GM18907 (cell line): ENCODE measurements around the gene TTLL9.

Experiments
- ATAC-seq: cut with Tn5 transposase; IDR thresholded peaks from one replicate; pipeline ENCODE4 v1.9.1; 2021; ENCODE audit warnings: mild to moderate bottlenecking, moderate library complexity; ENCODE audit not compliant: unreplicated experiment

Gene TTLL9

DNA sequence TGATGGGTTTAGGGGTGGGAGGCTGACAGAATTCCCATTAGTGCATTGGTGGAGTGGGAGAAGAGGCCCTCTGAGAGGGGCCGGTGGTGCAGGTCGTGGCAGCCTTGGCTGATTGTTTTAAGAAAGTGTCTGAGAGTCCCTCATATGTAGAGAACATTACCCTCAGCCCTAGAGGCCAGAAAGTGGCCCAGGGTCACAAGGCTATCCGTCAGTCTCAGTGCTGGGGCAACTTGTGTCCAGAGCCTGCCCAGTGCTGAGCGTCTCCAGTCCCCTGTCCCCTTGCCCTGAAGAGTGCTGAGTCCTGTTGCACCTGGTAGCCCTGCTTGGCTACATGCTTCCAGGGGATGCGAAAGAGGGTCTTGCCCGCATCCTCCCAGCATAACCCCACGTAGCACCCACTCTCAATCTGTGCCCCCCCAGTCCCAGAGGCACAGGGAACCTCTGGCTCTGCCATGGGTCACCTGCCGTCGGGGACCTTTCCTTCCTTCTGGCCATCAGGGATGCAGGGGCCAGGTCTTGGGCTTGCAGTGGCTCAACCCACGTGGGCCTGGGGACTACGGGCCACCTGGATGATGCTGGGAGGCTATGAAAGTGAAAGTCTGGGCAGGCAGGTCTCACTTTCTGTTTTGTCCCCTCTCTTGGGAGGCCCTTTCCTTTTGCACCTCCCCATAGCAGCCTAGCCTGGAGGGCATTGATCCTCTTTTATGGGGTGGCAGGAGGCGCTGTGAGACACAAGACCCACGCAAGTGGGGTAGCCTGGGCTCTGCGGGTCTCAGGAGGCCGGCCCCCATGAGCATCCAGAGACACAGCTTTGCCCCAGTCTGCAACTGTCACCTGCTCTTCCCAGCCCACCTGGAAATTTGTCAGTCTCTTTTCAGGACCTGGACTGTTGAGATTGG lies 12.3 kb upstream of the TTLL9 start:
- no peak for ATAC-seq

DNA sequence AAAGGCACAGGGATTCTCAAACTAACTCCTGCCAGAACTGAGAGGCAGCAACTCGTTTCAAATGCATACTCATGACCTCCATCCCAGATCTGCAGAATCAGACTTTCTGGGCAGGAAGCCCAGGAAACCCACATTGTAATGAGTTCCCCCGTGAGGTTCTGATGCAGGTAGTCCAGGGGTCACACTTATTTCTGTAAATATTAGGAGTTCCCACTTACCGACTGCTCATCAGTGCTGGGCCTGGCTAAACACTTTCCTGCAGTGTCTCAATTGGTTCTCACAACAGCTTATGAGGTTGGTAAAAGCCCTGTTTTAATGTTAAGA lies 11.7 kb upstream of the TTLL9 start:
- ATAC-seq: no peak

DNA sequence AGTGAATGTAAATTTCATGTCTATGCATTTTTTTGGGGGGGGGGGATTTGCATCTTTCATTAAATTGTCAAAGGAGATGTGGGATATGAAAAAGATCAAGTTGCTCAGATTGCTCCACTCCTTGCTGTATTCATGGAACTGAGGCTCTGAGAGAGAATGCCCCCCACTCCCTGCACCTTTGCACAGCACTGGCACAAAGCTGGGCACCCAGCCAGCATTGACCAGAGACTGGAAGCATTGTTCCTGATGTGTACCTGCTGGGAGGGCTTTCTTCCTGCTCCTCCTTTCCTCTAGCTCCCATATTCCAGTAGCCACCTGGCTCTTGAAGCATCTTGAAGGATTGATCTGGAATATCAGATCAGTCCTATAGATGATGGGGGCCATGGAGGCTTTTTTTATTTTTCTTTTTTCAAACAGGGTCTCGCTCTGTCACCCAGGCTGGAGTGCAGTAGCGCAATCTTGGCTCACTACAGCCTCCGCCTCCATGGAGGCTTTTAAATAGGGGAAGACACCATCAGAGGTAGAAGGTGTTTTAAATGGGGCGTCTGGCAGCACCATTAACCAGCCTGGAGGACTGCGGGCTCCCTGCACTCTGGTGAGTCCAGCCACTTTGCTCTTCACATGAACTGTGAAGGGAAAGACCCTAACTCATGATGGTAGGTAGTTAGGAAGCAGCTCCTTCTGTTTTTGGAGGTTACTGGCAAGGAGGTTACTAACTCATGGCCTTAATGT lies 11.0 kb upstream of the TTLL9 start:
- ATAC-seq: no peak

DNA sequence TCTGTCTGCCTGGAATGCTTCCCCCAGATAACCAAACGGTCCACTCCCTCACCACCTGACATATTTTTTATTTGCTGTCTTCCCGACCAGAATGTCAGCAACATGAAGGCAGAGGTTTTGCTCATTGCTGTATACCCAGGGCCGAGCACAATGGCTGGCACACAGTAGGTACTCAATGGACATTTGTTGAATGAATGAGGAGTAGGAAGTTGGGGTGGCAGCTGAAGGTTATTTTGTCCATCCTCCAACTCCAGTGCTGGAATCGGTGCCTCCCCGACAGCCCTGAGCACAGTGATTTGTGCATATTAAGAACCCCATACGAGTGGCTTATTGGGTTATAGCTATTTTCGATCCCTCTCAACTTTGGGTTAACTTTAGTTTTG lies 10.4 kb upstream of the TTLL9 start:
- no peak for ATAC-seq

DNA sequence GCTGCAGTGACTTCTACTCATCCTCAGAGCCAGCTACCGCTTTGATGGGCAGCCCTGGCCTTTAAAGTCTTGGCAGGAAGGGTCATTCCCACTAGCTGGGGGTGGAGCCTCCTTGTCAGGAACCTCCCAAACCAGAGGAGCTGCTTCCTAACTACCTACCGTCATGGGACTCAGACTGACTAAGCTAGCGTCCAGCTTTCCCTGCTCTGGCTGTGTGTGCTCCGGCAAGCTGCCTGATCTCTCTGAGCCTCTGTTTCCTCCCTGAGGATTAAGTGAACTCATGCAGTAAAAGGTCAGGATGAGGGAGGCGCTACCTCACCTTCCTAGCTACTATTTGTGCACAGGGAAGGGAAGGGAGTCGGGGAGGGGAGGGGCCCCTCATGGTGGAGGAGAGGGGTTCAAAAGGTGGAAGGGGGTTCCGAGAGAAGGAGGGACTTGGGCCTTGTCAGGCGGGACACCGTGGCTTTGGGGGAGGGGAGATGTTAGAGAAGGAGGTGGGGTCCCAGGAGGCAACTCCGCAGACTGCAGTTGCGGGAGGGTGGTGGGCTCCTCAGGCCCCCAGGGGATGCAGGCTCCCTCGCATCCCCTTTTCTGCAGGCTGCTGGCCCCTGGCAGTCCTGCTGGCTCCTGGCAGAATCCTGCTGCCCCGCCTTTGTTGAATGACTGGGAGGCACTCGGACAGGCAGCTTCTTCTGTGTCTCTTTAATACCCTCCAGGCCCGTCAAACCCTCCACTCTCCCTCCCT lies 9.9 kb upstream of the TTLL9 start:
- ATAC-seq: no peak

DNA sequence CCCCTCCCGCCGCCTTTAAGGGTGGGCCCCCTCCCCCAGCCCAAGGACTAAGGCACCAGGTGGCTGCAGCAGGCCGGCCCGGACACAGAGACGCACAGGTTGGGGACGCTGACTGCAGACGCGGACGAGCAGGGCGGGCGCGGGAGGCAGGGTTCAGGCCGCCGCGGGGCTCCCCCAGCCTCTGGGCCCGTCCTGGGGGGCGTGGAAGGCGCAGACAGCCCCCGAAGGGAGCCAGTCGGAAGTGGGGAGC lies 9.4 kb upstream of the TTLL9 start:
- ATAC-seq: peak; percentile 33

DNA sequence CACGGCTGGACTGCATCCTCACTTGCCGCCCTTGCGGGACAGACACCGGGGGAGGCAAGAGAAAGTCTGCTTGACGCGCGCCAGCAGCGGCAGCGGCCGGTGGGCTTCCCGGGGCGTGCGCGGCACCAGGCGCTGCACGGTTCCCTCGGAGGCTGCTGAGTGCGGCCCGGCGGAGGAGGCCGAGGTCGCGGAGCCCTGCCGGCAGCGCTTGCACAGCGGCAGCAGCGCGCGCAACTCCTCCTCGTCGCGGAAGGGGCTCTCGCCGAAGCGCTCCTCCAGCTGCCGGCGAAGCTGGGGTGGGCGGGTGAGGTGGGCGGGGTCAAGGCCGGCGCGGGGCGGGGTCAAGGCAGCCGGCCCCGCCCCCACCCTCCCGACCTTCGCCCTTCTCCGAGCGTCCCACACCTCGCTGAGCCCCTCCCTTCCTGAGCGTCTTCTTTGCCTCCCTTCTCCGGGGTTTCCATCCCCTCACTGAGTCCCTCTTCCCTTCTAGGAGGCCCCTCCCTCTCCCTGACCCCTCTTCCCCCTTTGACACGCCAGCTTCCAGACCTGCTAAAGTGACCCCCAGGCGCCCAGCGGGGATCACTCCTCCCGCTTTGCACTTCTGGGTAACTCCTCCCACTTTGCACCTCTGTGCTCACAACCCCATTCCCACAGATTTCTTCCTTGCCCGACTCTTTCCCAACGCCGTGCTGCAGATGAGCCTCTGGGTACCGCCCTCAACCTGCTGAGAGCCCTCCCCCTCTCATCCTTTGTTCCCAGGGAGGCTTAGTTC lies 8.9 kb upstream of the TTLL9 start:
- ATAC-seq: peak; percentile 60

DNA sequence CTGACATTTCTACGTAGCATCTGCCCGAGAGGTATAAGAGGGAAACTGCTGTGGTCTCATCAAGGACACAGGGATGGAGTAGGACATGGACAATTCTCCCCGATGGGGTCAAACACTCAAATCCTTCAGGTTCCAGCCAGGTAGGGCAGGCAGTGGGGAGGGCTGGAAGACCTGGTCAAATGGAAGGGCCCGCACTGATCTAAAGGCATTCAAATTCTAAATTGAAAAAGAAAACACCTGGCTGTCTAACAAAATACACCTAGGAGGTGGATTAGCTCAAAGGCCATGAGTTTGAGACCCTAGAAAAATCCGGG lies 8.3 kb upstream of the TTLL9 start:
- no peak for ATAC-seq

DNA sequence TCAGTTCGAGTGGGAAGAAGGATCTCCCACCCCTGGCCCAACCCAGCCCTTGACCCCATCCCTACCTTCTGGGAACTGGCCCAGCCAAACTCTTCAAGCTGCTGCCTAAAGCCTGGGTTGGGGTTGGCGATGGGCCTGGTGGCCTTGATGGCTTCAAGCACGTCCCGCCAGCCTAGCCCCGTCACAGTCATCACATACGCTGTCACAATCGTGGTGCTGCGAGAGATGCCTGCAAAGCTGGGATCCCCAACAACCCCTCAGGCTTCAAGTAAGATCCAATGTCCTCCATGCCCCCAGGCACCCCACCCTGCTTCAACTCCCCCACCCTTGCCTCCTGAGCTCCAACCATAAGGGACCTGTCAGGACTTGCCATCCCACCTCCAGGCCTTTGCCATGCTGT lies 7.9 kb upstream of the TTLL9 start:
- ATAC-seq: no peak

DNA sequence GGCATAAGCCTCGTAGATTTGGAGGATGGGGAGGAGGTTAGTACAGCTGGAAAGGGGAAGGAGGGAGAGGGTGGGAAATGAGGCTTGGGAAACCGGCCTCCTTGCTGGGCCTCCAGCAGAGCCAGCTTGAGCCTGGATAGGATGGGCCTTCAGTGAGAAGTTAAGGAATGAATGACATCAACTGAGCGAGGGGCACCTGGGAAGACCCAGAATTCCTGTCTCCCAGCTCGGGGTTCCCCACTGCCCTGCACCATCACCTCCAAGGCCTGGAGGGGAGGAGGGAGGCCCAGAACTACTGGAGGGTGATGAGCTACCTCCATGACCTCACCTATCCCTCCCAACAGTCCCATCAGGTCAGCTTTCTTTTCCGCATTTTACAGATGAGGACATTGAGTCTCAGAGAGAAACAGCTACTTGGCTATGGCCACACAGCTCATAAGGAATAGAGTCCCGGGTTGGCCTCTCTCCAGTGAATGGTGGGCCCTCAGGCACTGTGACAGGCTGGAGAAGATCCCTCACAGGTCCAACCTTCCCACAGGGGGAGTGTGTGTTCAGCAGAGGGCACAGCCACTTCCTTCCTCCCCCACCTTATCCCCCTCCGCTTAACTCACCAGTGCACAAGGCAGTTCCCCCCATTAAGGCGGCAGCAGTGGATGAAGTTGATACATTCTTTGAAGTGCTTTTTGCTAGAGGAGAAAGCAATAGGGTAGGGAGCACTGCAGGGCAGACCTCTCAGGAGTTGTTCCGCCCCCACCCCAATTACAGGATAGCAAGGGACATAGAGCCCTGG lies 6.9 kb upstream of the TTLL9 start:
- ATAC-seq: no peak

DNA sequence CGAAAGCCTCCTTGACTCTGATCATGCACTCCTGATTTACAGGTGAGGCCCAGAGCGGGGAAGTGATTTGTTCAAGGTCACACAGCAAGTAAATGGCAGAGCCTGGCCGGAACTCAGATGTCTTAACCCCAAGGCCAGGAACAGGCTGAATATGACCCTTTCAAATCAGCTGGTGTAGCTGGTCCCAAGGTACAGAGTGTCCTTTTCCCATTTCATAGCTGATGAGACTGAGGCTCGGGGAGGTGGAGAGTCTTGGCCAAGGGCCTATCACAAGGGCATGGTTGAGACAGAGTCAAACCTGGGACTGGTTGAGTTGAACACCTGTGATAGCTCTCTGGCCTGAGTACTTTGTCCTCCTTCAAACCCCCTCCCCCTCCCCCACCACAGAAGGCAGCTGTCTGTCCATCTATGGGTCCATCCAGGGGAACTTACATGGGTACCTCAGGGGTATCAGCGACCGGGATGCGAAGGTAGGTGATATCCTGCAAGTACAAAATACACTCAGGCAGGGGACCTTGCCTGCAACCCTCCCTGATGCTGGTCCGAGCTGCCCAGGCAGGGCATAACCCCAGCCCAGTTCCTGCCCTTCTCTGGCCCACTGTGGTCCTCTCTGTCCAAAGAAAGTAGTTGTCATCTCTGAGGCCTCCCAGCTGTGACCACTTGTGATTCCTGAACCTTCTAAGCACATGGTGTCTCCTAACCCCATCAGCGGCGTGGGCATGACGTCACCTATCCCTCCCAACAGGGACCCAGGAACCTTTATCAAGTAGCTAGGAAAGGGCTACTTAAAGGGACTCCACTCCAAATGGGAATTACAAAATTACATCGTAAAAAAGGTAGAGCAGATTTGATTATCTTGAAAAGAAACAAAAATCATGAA lies 5.7 kb upstream of the TTLL9 start:
- no peak for ATAC-seq

DNA sequence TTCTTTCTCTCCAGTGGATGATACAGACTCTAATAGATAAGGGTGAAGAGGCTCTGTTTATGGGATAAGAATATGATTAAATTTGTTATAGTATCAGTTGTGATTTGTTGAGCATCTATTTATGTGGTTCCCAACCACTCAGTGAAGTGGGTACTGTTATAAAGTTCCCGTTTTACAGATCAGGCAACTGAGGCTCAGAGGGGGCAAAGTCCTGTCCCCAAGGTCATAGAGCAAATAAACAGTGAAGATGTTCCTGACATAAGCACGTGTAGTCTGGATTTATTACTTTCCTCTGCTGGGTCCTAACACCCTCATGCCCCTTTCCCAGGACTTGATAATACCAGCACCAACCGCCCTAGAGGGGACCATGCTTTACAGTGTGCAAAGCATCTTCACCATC lies 4.2 kb upstream of the TTLL9 start:
- ATAC-seq: no peak

DNA sequence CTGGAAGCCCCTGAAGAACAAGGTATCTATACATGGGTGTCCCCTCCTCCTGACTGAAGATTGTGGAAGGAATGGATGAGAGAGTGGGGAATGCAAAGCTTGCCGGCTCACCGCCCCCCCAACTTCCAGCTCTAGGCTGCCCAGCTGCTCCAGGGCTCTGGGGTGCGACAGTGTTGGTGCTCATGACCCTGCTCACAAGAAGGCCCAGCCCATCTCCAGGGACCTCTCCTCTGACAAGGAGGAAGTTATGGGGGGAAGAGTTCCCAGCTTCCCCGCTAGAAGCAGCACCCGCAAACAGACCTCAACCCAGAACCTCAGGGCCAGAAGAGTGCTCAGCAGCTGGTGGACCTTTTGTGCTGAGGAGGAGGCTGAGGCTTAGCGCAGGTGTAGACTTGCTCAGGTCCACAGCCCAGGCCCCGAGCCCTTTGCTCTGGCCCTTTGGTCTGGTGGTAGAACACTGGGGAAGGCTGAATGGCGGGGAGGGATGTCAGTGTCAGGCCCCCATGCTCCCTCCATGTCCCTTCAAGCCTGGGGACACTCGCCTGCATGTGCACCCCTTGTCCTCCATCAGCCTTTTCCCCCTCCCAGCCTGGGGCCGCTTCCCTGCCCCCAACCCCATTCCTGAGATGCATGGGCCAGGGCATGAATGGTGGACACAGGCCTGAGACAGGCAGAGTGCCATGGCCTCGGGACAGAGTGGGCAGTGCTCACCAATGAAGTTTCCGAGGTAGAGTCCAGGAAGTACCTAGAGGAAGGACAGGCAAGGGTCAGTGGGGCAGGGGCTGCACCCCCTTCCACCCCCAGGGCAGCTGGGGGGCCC lies 1.4 kb upstream of the TTLL9 start:
- no peak for ATAC-seq

DNA sequence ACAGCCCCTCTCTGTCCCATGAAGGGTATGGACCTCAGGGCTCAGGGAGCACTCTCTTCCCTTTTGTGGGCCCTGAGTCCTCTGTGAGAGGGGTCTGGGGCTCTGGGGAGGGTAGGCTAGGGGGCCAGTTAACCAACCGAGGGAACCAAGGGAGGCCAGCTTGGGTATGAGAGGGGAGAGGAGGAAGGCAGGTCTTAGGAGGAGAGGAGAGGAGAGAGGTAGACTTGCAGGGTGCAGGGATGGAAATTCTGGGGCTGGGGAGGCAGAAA lies 827 bp upstream of the TTLL9 start:
- no peak for ATAC-seq

DNA sequence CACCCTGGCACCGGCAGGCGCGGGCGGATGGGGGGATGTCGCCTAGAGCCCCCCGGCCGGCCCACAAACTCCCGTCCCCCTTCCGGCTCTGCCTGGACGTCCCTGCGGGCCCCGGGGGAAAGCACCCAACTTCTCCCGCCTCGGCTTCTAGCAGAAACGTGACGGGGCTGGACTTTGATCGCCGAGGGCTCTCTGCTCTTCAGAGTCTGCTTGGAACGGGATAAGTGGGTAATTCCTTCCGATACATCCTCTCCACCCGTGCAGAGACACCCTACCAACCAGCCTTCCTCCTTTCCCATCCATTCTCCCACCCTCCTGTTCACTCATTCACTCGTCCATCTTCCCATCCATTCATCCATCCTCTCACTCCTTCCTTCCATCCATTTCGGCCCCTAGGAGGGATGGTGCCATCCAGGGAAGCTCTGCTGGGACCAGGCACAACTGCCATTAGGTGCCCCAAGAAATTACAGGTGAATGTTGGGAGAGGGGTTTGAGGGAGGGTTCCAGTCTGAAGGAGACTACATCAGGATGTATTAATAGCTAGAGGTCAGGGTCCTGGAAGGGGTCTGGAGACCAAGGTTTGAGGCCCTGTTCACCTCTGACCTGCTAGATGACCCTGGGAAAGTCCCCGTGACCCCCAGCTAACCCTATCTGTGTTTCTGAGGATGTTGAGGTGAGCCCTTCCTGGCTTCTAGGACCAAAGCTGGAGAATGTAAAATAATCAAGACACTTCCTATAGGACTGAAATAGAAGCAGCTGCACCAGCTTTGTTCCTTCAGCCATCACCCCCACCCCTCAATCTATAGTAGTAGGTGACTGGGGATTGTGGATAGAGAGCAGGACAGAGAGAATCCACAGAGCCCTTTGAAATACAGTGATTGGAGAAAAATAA lies 538 bp downstream of the TTLL9 start:
- no peak for ATAC-seq

DNA sequence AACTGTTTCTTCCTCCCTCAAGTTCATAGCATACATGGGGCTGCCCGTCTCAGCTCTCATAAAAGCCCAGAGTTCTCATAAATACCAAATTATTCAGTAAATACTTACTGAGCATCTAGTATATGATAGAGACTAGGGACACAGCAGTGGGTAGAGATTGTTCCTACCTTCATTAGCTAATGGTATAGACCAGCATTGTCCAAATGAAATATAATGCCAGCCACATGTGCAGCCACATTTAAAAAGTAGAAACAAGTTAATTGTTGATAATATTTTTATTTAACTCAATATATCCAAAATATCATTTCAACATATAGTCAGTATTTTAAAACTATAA lies 1.2 kb downstream of the TTLL9 start:
- no peak for ATAC-seq

DNA sequence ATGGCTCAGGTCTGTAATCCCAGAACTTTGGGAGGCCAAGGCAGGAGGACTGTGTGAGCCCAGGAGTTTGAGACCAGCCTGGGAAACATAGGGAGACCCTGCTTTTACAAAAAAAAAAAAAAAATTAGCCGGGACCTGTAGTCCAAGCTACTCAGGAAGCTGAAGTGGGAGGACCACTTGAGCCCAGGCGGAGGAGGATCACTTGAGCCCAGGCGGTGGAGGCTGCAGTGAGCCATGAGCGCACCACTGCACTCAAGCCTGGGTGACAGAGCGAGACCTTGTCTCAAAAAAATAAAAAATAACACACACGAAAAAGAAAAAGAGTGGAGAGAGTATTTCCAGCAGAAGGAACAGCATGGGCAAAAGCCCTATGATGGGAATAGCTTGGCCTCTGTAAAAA lies 2.0 kb downstream of the TTLL9 start:
- no peak for ATAC-seq

DNA sequence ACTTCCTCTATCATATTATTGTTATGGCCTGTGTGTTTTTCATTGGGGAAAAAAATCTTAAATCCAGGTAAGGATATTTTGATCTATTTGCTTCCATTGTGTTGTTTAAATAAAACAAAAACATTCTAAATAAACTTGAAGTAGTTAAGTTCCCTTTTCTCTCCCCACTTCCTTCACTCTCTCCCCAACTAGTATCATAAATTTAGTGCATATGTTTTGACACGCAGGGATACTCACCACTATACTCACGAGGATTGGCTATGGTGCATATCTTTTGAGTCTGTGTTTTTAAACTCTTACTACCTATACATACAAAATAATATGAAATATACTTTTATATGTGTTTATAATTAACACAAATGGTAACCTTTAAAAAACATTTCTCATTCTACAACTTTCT lies 5.2 kb downstream of the TTLL9 start:
- ATAC-seq: no peak
